MM.1S (cell line): Measurements from ENCODE around the gene HRCT1.

Experiments used
- DNase-seq: peaks from one replicate; pipeline ENCODE4 v3.0.0-alpha.2; 2015
- H2AFZ ChIP-seq: fragments of 300-600 bp; sonication (generic); 2 replicates; pipeline ENCODE4 v1.6.0; 2016; ENCODE audit warnings: antibody characterized with exemption, low read length
- H3F3A ChIP-seq: fragments of 300-600 bp; sonication (generic); 2 replicates; pipeline ENCODE4 v1.6.1; 2016; ENCODE audit warnings: mild to moderate bottlenecking, antibody characterized with exemption, low read length, moderate library complexity, mixed read lengths; ENCODE audit not compliant: insufficient read depth
- H3K27ac ChIP-seq: fragments of 300-600 bp; sonication (generic); 2 replicates; pipeline ENCODE4 v1.5.1; 2016; ENCODE audit warnings: mild to moderate bottlenecking, low read length
- H3K27me3 ChIP-seq: fragments of 300-600 bp; sonication (generic); replicated peaks from 2 replicates; pipeline ENCODE4 v1.6.0; 2016; ENCODE audit warnings: low read length; ENCODE audit not compliant: insufficient read depth
- H3K36me3 ChIP-seq: fragments of 300-600 bp; sonication (generic); replicated peaks from 2 replicates; pipeline ENCODE4 v1.6.1; 2016; ENCODE audit warnings: mild to moderate bottlenecking, low read length, mixed read lengths; ENCODE audit not compliant: insufficient read depth
- H3K4me1 ChIP-seq: fragments of 300-600 bp; sonication (generic); 2 replicates; pipeline ENCODE4 v1.6.1; 2016; ENCODE audit warnings: low read length, mixed read lengths
- H3K4me2 ChIP-seq: fragments of 300-600 bp; sonication (generic); 2 replicates; pipeline ENCODE4 v1.6.0; 2016; ENCODE audit warnings: low read depth, low read length
- H3K4me3 ChIP-seq: fragments of 300-600 bp; sonication (generic); 2 replicates; pipeline ENCODE4 v1.5.1; 2016; ENCODE audit warnings: low read length, mixed read lengths
- H3K79me2 ChIP-seq: fragments of 300-600 bp; sonication (generic); 2 replicates; pipeline ENCODE4 v1.6.1; 2016; ENCODE audit warnings: mixed run types, low read length, mixed read lengths
- H3K9ac ChIP-seq: fragments of 300-600 bp; sonication (generic); 2 replicates; pipeline ENCODE4 v1.6.1; 2016; ENCODE audit warnings: low read length, mixed read lengths
- H3K9me2 ChIP-seq: fragments of 300-600 bp; sonication (generic); replicated peaks from 2 replicates; pipeline ENCODE4 v1.6.1; 2016; ENCODE audit warnings: mild to moderate bottlenecking, low read length, mixed read lengths; ENCODE audit not compliant: insufficient read depth
- H3K9me3 ChIP-seq: fragments of 300-600 bp; sonication (generic); replicated peaks from 2 replicates; pipeline ENCODE4 v1.6.1; 2016; ENCODE audit warnings: mild to moderate bottlenecking, low read length, mixed read lengths; ENCODE audit not compliant: insufficient read depth
- H4K20me1 ChIP-seq: fragments of 300-600 bp; sonication (generic); 2 replicates; pipeline ENCODE4 v1.6.1; 2016; ENCODE audit warnings: mild to moderate bottlenecking, low read length, moderate library complexity, mixed read lengths; ENCODE audit not compliant: insufficient read depth
- EZH2 ChIP-seq: fragments of 300-600 bp; sonication (generic); optimal IDR thresholded peaks from 2 replicates; pipeline ENCODE3; 2017; ENCODE audit warnings: low read depth, mild to moderate bottlenecking, antibody characterized with exemption, low read length, mixed read lengths
- EZH2phosphoT487 ChIP-seq: fragments of 300-600 bp; sonication (generic); IDR thresholded peaks from 2 replicates; pipeline ENCODE4 v1.6.1; 2018; ENCODE audit warnings: antibody characterized with exemption, low read length
- TF ChIP-seq, protein P1 (sequence below): fragments of 300-600 bp; sonication (generic); IDR thresholded peaks from 2 replicates; pipeline ENCODE4 v1.5.1; 2016; ENCODE audit warnings: antibody characterized with exemption, low read length, mixed read lengths

HRCT1 gene

DNA sequence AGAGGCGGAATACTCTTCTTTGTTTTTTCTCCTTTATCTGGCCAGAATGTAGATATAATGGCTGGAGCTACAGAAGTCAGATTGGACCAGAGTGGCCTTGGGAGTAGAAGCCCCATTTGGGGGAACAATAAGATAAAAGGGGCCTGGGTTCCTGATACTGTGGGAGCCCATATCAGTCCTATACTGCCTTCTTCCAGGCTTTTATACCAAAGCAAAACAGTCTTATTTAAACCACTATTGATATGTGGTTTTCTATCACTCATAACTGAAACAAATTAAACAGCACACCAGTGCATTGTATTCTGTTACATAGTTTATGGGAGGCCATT, 17.6 kb downstream of the HRCT1 start:
- Histone ChIP-seq H2AFZ (peak overlapping the region; percentile 54), H3K9me2 (no peaks in the 10 kb centered on the region), H3K36me3 (no peaks in the 10 kb centered on the region), H3F3A (peaks cover 10% of the 10 kb centered on the region), H3K27me3 (no peaks in the 10 kb centered on the region), H3K9ac (no peak overlapping the region; the same call in 1 of the 2 replicates), H3K79me2 (no peaks in the 10 kb centered on the region), H3K27ac (peak overlapping the region; percentile 44; the same call in 1 of the 2 replicates), H3K9me3 (no peaks in the 10 kb centered on the region), H3K4me3 (no peak overlapping the region), H3K4me1 (peaks cover 15% of the 10 kb centered on the region), H3K4me2 (peak overlapping the region; percentile 55), H4K20me1 (no peaks in the 10 kb centered on the region)
- TF ChIP-seq EZH2phosphoT487 (no peak), EZH2 (no peak)
- TF ChIP-seq, protein P1, sequence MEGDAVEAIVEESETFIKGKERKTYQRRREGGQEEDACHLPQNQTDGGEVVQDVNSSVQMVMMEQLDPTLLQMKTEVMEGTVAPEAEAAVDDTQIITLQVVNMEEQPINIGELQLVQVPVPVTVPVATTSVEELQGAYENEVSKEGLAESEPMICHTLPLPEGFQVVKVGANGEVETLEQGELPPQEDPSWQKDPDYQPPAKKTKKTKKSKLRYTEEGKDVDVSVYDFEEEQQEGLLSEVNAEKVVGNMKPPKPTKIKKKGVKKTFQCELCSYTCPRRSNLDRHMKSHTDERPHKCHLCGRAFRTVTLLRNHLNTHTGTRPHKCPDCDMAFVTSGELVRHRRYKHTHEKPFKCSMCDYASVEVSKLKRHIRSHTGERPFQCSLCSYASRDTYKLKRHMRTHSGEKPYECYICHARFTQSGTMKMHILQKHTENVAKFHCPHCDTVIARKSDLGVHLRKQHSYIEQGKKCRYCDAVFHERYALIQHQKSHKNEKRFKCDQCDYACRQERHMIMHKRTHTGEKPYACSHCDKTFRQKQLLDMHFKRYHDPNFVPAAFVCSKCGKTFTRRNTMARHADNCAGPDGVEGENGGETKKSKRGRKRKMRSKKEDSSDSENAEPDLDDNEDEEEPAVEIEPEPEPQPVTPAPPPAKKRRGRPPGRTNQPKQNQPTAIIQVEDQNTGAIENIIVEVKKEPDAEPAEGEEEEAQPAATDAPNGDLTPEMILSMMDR: no peak
- DNase-seq: no peak

DNA sequence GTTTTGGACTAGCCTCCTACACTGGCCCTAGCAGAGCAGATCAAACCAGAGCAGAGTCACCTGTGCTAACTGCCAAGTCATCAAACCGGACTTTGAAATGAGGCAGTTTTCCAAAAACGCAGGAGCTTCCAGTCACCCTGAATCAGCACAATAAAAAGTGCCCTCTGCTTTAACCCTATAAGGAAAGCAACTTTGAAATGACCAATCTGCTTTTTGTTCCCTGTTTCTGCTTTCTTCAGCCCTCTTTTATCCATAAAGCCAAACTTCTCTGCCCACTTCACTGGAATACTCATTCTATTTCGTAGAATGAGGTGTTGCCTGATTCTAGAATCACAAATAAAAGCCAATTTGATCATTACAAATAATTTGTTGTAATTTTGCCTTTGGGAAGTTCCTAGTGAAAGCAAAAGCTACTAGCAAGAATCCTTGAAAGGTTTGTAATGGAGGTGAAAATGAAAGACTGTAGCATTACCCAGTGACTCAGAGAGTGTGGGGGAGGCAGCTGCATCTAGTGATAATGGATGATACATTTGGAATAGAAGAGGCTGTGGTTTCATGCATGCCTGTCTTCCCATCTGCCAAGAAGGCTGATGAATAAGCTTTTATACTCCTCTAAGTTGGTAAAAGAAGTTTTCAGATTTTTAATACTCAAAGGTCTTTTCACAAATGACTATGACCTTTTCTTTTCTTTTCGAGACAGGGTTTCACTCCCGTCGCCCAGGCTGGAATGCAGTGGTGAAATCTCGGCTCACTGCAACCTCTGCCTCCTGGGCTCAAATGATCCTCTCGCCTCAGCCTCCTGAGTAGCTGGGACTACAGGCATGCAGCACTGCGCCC, 18.1 kb downstream of the HRCT1 start:
- no peak overlapping the region for H3K4me3 ChIP-seq
- no peaks in the 10 kb centered on the region for H3K79me2 ChIP-seq
- H4K20me1 ChIP-seq: no peaks in the 10 kb centered on the region
- TF ChIP-seq, protein P1: no peak
- no peak for TF ChIP-seq EZH2
- no peak for TF ChIP-seq EZH2phosphoT487
- H3K9me2 ChIP-seq: no peaks in the 10 kb centered on the region
- peaks cover 15% of the 10 kb centered on the region for H3K4me1 ChIP-seq
- no peaks in the 10 kb centered on the region for H3K27me3 ChIP-seq
- peaks cover 10% of the 10 kb centered on the region for H3F3A ChIP-seq
- peak overlapping the region; percentile 44; the same call in 1 of the 2 replicates for H3K27ac ChIP-seq
- no peaks in the 10 kb centered on the region for H3K36me3 ChIP-seq
- H2AFZ ChIP-seq: peak overlapping the region; percentile 54
- no peak overlapping the region; the same call in 1 of the 2 replicates for H3K9ac ChIP-seq
- DNase-seq: peak; percentile 68
- no peaks in the 10 kb centered on the region for H3K9me3 ChIP-seq
- H3K4me2 ChIP-seq: peak overlapping the region; percentile 55

DNA sequence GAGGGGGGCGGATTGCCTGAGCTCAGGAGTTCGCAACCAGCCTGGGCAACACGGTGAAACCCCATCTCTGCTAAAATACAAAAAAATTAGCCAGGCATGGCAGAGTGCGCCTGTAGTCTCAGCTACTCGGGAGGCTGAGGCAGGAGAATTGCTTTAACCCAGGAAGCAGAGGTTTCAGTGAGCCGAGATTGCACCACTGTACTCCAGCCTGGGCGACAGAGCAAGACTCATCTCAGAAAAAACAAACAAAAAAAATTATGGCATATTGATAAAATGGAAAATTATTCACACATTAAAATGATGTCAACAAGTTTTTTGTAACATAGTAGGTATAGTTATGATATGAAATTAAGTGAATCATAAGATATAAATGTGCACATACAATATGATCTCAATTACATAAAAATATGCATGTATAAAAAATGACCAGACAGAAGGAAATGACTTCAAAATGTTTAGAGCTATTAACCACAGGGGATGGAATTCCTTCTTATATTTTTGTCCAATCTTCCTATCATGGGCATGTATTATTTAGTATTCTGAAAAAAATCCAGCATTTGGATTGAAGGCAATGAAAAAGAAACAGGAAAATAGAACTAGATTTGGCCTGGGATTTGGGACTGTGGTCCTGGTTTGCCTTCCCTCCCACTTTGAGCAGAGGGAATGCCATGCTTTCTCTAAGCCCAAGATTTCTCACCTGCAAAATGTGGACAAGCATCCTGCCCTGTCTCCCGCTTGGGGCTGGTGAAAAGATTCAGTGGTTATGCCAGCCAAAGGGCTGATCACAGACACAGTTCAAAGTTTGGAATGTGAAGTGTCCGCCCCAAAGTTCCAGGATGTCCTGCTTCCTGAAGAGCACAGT, 22.8 kb downstream of the HRCT1 start:
- H2AFZ ChIP-seq: no peak overlapping the region
- H3K27ac ChIP-seq: no peak overlapping the region
- H3K4me2 ChIP-seq: no peak overlapping the region
- H4K20me1 ChIP-seq: no peaks in the 10 kb centered on the region
- no peaks in the 10 kb centered on the region for H3K36me3 ChIP-seq
- no peaks in the 10 kb centered on the region for H3K9me3 ChIP-seq
- DNase-seq: no peak
- H3F3A ChIP-seq: peaks cover 10% of the 10 kb centered on the region
- H3K79me2 ChIP-seq: no peaks in the 10 kb centered on the region
- TF ChIP-seq EZH2phosphoT487 (no peak), EZH2 (no peak)
- TF ChIP-seq, protein P1: no peak
- no peaks in the 10 kb centered on the region for H3K9me2 ChIP-seq
- H3K4me1 ChIP-seq: peaks cover 16% of the 10 kb centered on the region
- no peaks in the 10 kb centered on the region for H3K27me3 ChIP-seq
- H3K9ac ChIP-seq: no peak overlapping the region
- H3K4me3 ChIP-seq: no peak overlapping the region
